Fibroblast of pulmonary artery (primary cell): Measurements from ENCODE around the gene CDK14.
"Not testable (repeated sequence)": the region's sequence is repeated elsewhere in the genome, so short reads cannot be mapped to it uniquely, and the experiment has no call there.

ENCODE experiments used
- DNase-seq: peaks from one replicate; pipeline ENCODE4 v3.0.0-alpha.2; 2010; ENCODE audit warnings: low read depth
- H3K4me3 ChIP-seq: replicated peaks from 2 replicates; pipeline ENCODE4 v1.5.1; 2011; ENCODE audit warnings: low read depth, mild to moderate bottlenecking, control low read depth, low read length, moderate library complexity
- CTCF ChIP-seq: IDR thresholded peaks from 2 replicates; pipeline ENCODE4 v1.5.1; 2011; ENCODE audit warnings: mild to moderate bottlenecking, control low read depth, low read length, inconsistent platforms; ENCODE audit errors: missing control alignments

Gene CDK14

GRCh38 chr7:90920336-90920735 lies 324.2 kb downstream of the CDK14 start:
- DNase-seq: no peak
- no peak for TF ChIP-seq CTCF
- no peak overlapping the region for H3K4me3 ChIP-seq

- DNase-seq: no peak
- no peak for TF ChIP-seq CTCF
- no peak overlapping the region for H3K4me3 ChIP-seq
These were observed 327.4 kb downstream of the CDK14 start for GRCh38 chr7:90923541-90923997.

DNA sequence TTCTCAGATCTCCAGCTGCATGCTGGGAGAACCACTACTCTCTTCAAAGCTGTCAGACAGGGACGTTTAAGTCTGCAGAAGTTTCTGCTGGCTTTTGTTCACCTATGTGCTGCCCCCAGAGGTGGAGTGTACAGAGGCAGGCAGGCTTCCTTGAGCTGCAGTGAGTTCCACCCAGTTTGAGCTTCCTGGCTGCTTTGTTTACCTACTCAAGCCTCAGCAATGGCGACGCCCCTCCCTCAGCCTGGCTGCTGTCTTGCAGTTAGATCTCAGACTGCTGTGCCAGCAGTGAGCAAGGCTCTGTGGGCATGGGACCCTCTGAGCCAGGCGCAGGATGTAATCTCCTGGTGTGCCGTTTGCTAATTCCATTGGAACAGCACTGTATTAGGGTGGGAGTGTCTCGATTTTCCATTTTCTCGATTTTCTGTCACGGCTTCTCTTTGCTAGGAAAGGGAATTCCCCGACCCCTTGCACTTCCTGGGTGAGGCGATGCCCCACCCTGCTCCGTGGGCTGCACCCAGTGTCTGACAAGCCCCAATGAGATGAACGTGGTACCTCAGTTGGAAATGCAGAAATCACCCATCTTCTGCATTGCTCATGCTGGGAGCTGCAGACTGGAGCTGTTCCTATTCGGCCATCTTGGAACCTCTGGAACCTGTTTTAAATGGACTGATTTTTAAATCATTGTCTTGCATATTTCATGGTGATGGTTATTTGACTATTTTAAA lies 332.7 kb downstream of the CDK14 start:
- H3K4me3 ChIP-seq, DNase-seq: not testable (repeated sequence)

GRCh38 chr7:90931986-90932916 lies 336.1 kb downstream of the CDK14 start:
- DNase-seq: no peak
- H3K4me3 ChIP-seq: no peak overlapping the region
- TF ChIP-seq CTCF: no peak

- no peak for DNase-seq
- no peak overlapping the region for H3K4me3 ChIP-seq
- TF ChIP-seq CTCF: no peak
These were observed 336.9 kb downstream of the CDK14 start for GRCh38 chr7:90933041-90933440.

DNA sequence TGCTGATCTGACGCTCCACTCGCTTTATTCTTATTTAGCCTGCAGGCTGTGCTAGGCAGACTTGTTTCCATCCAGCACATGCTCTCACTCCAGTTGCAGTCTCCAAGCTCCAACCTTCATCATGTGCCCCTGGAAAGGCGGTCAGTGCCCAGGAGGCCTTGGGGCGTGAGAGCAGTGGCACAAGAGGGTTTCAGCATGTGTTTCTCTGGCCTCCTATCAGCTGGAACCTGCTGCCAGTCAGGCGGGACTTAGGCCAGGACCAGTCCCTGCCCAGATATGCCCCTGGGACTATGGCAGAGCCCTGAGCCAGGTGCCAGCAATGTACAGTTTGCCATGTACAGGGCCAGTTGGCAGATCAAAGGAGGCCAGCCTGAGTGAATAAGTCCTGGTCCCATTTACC lies 337.9 kb downstream of the CDK14 start:
- H3K4me3 ChIP-seq: no peak overlapping the region
- no peak for DNase-seq
- no peak for TF ChIP-seq CTCF

- DNase-seq: peak; percentile 24
- no peak for TF ChIP-seq CTCF
- no peak overlapping the region for H3K4me3 ChIP-seq
These were observed 342.2 kb downstream of the CDK14 start for GRCh38 chr7:90938371-90938770.
